HG03175 (cell line): Measurements from ENCODE around the gene C9orf57.
"Not testable (repeated sequence)": the region's sequence is repeated elsewhere in the genome, so short reads cannot be mapped to it uniquely, and the experiment has no call there.

ENCODE experiments used
- ATAC-seq: cut with Tn5 transposase; IDR thresholded peaks from one replicate; pipeline ENCODE4 v1.9.1; 2021; ENCODE audit warnings: mild to moderate bottlenecking, moderate library complexity; ENCODE audit not compliant: unreplicated experiment

Gene C9orf57

DNA sequence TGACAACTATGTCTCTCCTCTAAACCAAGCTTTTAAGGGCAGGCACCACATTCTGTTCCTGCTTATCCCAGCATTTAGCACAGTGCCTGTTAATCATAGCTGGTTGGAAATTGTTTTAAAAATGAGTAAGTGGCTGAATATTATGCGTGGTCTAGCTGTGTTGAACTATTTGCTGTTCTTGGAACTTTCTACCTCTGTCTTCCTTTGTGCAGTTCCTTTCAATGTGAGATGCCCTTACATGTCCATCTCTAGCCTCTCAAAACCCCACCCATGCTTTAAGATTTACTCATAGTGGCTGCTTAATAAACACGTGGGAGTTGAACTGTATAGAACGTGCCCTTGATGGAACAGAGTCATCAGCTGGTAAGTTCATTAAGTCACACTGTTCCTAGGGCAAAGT is 34.5 kb downstream of the C9orf57 start:
- ATAC-seq = no peak

GRCh38 chr9:72023596-72023995 is 36.8 kb downstream of the C9orf57 start:
- ATAC-seq = no peak

- ATAC-seq = no peak
Observed at GRCh38 chr9:72022841-72023240, 37.6 kb downstream of the C9orf57 start.

GRCh38 chr9:72013292-72013760 is 47.1 kb downstream of the C9orf57 start:
- no peak for ATAC-seq

GRCh38 chr9:72012646-72013045 is 47.8 kb downstream of the C9orf57 start:
- ATAC-seq = no peak

DNA sequence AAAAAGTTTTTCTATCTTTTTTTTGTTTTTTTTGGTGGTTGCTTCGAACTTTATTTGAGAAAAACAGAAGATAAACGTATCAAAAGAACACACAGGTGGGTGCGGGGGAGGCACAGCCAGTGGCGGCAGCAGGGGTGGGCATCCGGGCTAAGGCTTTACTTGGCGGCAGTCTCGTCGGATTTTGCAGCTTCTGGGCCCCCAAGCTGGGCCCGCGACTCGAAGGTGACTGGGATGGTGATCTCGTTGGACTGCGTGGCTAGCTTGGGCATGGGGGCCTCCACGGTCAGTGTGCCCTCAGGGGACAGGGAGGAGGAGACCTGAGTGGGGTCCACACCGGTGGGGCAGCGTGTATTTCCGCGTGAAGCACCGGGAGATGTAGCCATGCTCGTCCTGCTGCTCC is 52.7 kb downstream of the C9orf57 start:
- not testable (repeated sequence) for ATAC-seq

DNA sequence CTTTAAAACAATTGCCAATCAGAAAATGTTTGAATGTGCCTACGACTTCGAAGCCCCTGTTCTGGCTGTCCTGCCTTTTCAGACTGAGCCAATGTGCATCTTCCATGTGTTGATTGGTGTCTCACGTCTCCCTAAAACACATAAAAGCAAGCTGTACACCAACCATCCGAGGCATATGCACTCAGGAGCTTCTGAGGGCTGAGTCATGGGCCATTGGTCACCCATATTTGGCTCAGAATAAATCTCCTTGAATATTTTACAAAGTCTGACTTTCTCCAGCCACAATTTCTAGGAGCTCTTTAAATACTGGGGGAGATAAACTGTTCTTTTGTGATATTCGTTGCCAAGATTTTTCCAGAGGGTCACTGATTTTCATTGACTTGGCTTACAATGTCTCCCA is 53.9 kb downstream of the C9orf57 start:
- no peak for ATAC-seq

- ATAC-seq = no peak
Observed at GRCh38 chr9:72005451-72005850, 55.0 kb downstream of the C9orf57 start.
